Neural progenitor cell (in vitro differentiated cells): ENCODE data around the gene MUC5AC. TPM values are rescaled to one million over a fixed set of nuclear protein-coding genes. Genes with fewer than 3 reads are reported as not detected.

ENCODE experiments used
- DNase-seq: peaks from one replicate; pipeline ENCODE4 v3.0.0-alpha.2; 2016; ENCODE audit warnings: low spot score
- H2AFZ ChIP-seq: fragments of 200-600 bp; sonication (generic); replicated peaks from 2 replicates; pipeline ENCODE4 v1.6.1; 2016; ENCODE audit warnings: antibody characterized with exemption
- H3F3A ChIP-seq: fragments of 200-600 bp; sonication (generic); 2 replicates; pipeline ENCODE4 v1.6.1; 2016; ENCODE audit warnings: antibody characterized with exemption, low read depth
- H3K27ac ChIP-seq: fragments of 200-600 bp; sonication (generic); 2 replicates; pipeline ENCODE4 v1.5.1; 2016; ENCODE audit warnings: mild to moderate bottlenecking
- H3K27me3 ChIP-seq: fragments of 200-600 bp; sonication (generic); 2 replicates; pipeline ENCODE4 v1.6.1; 2016; ENCODE audit warnings: mild to moderate bottlenecking, moderate library complexity
- H3K36me3 ChIP-seq: fragments of 200-600 bp; sonication (generic); 2 replicates; pipeline ENCODE4 v1.5.1; 2016
- H3K4me1 ChIP-seq: fragments of 200-600 bp; sonication (generic); 2 replicates; pipeline ENCODE4 v1.6.1; 2016; ENCODE audit warnings: mixed run types
- H3K4me2 ChIP-seq: fragments of 200-600 bp; sonication (generic); 2 replicates; pipeline ENCODE4 v1.6.1; 2016
- H3K4me3 ChIP-seq: fragments of 200-600 bp; sonication (generic); 2 replicates; pipeline ENCODE4 v1.5.1; 2016
- H3K79me2 ChIP-seq: fragments of 200-600 bp; sonication (generic); 2 replicates; pipeline ENCODE4 v1.6.1; 2016; ENCODE audit warnings: low read depth
- H3K9ac ChIP-seq: fragments of 200-600 bp; sonication (generic); 2 replicates; pipeline ENCODE4 v1.6.1; 2016
- H3K9me3 ChIP-seq: fragments of 200-600 bp; sonication (generic); 2 replicates; pipeline ENCODE4 v1.5.1; 2016; ENCODE audit warnings: low read depth
- H4K20me1 ChIP-seq: fragments of 200-600 bp; sonication (generic); 2 replicates; pipeline ENCODE4 v1.6.1; 2016; ENCODE audit warnings: low read depth
- H3K27ac Mint-ChIP-seq: 3 replicates; pipeline ENCODE4 v1.8.0; 2021; ENCODE audit warnings: mixed read lengths
- H3K27me3 Mint-ChIP-seq: 2 replicates; pipeline ENCODE4 v1.8.0; 2022; ENCODE audit warnings: low read depth, mild to moderate bottlenecking, inconsistent platforms, moderate library complexity, mixed read lengths; ENCODE audit not compliant: insufficient read depth
- H3K36me3 Mint-ChIP-seq: 3 replicates; pipeline ENCODE4 v1.8.0; 2021; ENCODE audit warnings: mixed read lengths
- H3K4me1 Mint-ChIP-seq: 3 replicates; pipeline ENCODE4 v1.8.0; 2021; ENCODE audit warnings: mixed read lengths
- H3K4me3 Mint-ChIP-seq: 3 replicates; pipeline ENCODE4 v1.8.0; 2021; ENCODE audit warnings: mild to moderate bottlenecking, moderate library complexity, mixed read lengths
- H3K9me3 Mint-ChIP-seq: 3 replicates; pipeline ENCODE4 v1.8.0; 2020; ENCODE audit warnings: mixed read lengths
- CTCF ChIP-seq: fragments of 200-600 bp; sonication (generic); IDR thresholded peaks from 2 replicates; pipeline ENCODE4 v1.5.1; 2017; ENCODE audit warnings: antibody characterized with exemption, mild to moderate bottlenecking
- EZH2 ChIP-seq: fragments of 200-600 bp; sonication (generic); IDR thresholded peaks from 2 replicates; pipeline ENCODE4 v1.6.1; 2017; ENCODE audit warnings: antibody characterized with exemption, mild to moderate bottlenecking, moderate library complexity
- EZH2phosphoT487 ChIP-seq: fragments of 200-600 bp; sonication (generic); IDR thresholded peaks from 2 replicates; pipeline ENCODE4 v1.6.1; 2017; ENCODE audit warnings: antibody characterized with exemption
- total RNA-seq: library from RNA; depleted of rRNA; stranded (reverse); fragments of >200 nt; gene quantifications from 2 replicates; pipeline ENCODE4 v1.2.3, GENCODE V29; 2015; ENCODE audit warnings: low replicate concordance

MUC5AC gene
- total RNA-seq, 1 donor from 2014 or later: not detected

GRCh38 chr11:1235306-1235900, 77.7 kb downstream of the MUC5AC start:
- Histone ChIP-seq H4K20me1 (peaks cover 6% of the 10 kb centered on the region), H3K4me2 (no peak overlapping the region), H3K79me2 (no peaks in the 10 kb centered on the region), H3K27me3 (no peaks in the 10 kb centered on the region), H3K36me3 (no peaks in the 10 kb centered on the region), H3K4me3 (no peak overlapping the region), H3K9ac (no peak overlapping the region), H3K27ac (no peak overlapping the region), H3K4me1 (no peaks in the 10 kb centered on the region), H2AFZ (no peak overlapping the region), H3F3A (no peaks in the 10 kb centered on the region), H3K9me3 (no peaks in the 10 kb centered on the region)
- Mint-ChIP-seq H3K27me3 (peaks cover 7% of the 10 kb centered on the region), H3K9me3 (no peaks in the 10 kb centered on the region), H3K4me1 (peaks cover 2% of the 10 kb centered on the region), H3K36me3 (no peaks in the 10 kb centered on the region), H3K4me3 (no peak overlapping the region), H3K27ac (peak overlapping the region; percentile 22)
- TF ChIP-seq EZH2phosphoT487: no peak
- no peak for TF ChIP-seq EZH2
- TF ChIP-seq CTCF: no peak
- DNase-seq: peak; percentile 17

GRCh38 chr11:1235901-1236315, 78.2 kb downstream of the MUC5AC start:
- Histone ChIP-seq H3K4me2 (no peak overlapping the region), H3K79me2 (no peaks in the 10 kb centered on the region), H4K20me1 (peaks cover 6% of the 10 kb centered on the region), H3F3A (no peaks in the 10 kb centered on the region), H3K27me3 (no peaks in the 10 kb centered on the region), H3K9ac (no peak overlapping the region), H3K27ac (no peak overlapping the region), H3K9me3 (no peaks in the 10 kb centered on the region), H3K4me3 (no peak overlapping the region), H2AFZ (no peak overlapping the region), H3K4me1 (no peaks in the 10 kb centered on the region), H3K36me3 (no peaks in the 10 kb centered on the region)
- no peak for DNase-seq
- Mint-ChIP-seq H3K4me1 (peaks cover 2% of the 10 kb centered on the region), H3K27me3 (peaks cover 9% of the 10 kb centered on the region), H3K27ac (peak overlapping the region; percentile 22), H3K9me3 (no peaks in the 10 kb centered on the region), H3K36me3 (no peaks in the 10 kb centered on the region), H3K4me3 (no peak overlapping the region)
- TF ChIP-seq EZH2phosphoT487 (no peak), CTCF (no peak), EZH2 (no peak)

- TF ChIP-seq EZH2 (no peak), CTCF (no peak), EZH2phosphoT487 (no peak)
- no peak overlapping the region for H3K4me3 Mint-ChIP-seq
- peaks cover 8% of the 10 kb centered on the region for H3K27me3 Mint-ChIP-seq
- no peaks in the 10 kb centered on the region for H3K27me3 ChIP-seq
- no peaks in the 10 kb centered on the region for H3K79me2 ChIP-seq
- H3K4me1 Mint-ChIP-seq: peaks cover 2% of the 10 kb centered on the region
- H3K4me1 ChIP-seq: no peaks in the 10 kb centered on the region
- H3K36me3 Mint-ChIP-seq: no peaks in the 10 kb centered on the region
- no peaks in the 10 kb centered on the region for H3K9me3 Mint-ChIP-seq
- H3K36me3 ChIP-seq: no peaks in the 10 kb centered on the region
- no peak overlapping the region for H3K27ac Mint-ChIP-seq
- no peak overlapping the region for H3K27ac ChIP-seq
- H3K9ac ChIP-seq: no peak overlapping the region
- H3K4me2 ChIP-seq: no peak overlapping the region
- no peak overlapping the region for H2AFZ ChIP-seq
- H3F3A ChIP-seq: no peaks in the 10 kb centered on the region
- no peak overlapping the region for H3K4me3 ChIP-seq
- H3K9me3 ChIP-seq: no peaks in the 10 kb centered on the region
- DNase-seq: no peak
- peaks cover 6% of the 10 kb centered on the region for H4K20me1 ChIP-seq
These were observed 78.8 kb downstream of the MUC5AC start for GRCh38 chr11:1236316-1237127.
